K562 (cell line): ENCODE results near the gene ZNF121. TPM values are rescaled to one million over a fixed set of nuclear protein-coding genes. Genes with fewer than 3 reads are reported as not detected.

Source experiments
- CHD1 ChIP-seq: fragments of 200-600 bp; sonication (generic); IDR thresholded peaks from one replicate; pipeline ENCODE4 v1.6.1; 2012; ENCODE audit warnings: mild to moderate bottlenecking, moderate library complexity, low read length, inconsistent platforms
- CREM ChIP-seq: IDR thresholded peaks from 2 replicates; pipeline ENCODE4 v1.6.1; 2014; ENCODE audit warnings: antibody characterized with exemption, low read depth
- DMBX1 ChIP-seq: fragments of 250-450 bp; sonication (Bioruptor Pico); IDR thresholded peaks from 2 replicates; pipeline ENCODE4 v1.8.0; 2022; ENCODE audit warnings: inconsistent platforms, mild to moderate bottlenecking, moderate library complexity, borderline replicate concordance
- FOXK2 ChIP-seq, 2 experiments: fragments of 450-650 bp; IDR thresholded peaks in 1 of 2; conservative IDR thresholded peaks in 1 of 2; 2 replicates each; pipeline ENCODE4 v1.6.1; 2016; ENCODE audit warnings: low read depth in 2 of 2, mild to moderate bottlenecking in 1 of 2
- HOXB6 ChIP-seq: fragments of 250-450 bp; sonication (Bioruptor Pico); IDR thresholded peaks from 2 replicates; pipeline ENCODE4 v1.5.1; 2022; ENCODE audit warnings: mild to moderate bottlenecking, borderline replicate concordance
- ILF3 ChIP-seq: fragments of 450-650 bp; IDR thresholded peaks from 2 replicates; pipeline ENCODE4 v1.6.1; 2018; ENCODE audit warnings: antibody characterized with exemption, mild to moderate bottlenecking, moderate library complexity, borderline replicate concordance
- NCOR1 ChIP-seq: fragments of 450-650 bp; IDR thresholded peaks from 2 replicates; pipeline ENCODE4 v1.6.1; 2016; ENCODE audit warnings: mild to moderate bottlenecking, moderate library complexity
- PPARD ChIP-seq: fragments of 250-450 bp; sonication (Bioruptor Pico); IDR thresholded peaks from 2 replicates; pipeline ENCODE4 v1.8.0; 2022; ENCODE audit warnings: inconsistent platforms, mild to moderate bottlenecking, moderate library complexity
- RB1 ChIP-seq: fragments of 450-650 bp; IDR thresholded peaks from 2 replicates; pipeline ENCODE4 v1.6.1; 2017; ENCODE audit warnings: low read depth, mild to moderate bottlenecking
- SMAD3 ChIP-seq: fragments of 450-650 bp; formaldehyde crosslinking; conservative IDR thresholded peaks from 2 replicates; pipeline ENCODE4 v1.4.0; 2020; ENCODE audit warnings: mild to moderate bottlenecking
- SREBF2 ChIP-seq: sonication (generic); formaldehyde crosslinking; IDR thresholded peaks from 2 replicates; pipeline ENCODE4 v1.4.0; 2020; ENCODE audit warnings: mild to moderate bottlenecking, missing genetic modification reagents
- TAF15 ChIP-seq: fragments of 200-400 bp; formaldehyde crosslinking; IDR thresholded peaks from 2 replicates; pipeline ENCODE4 v1.6.1; 2017; ENCODE audit warnings: mild to moderate bottlenecking, low read depth, low read length, moderate library complexity
- WHSC1 ChIP-seq: IDR thresholded peaks from one replicate; pipeline ENCODE4 v1.6.1; 2012; ENCODE audit warnings: low read length, control low read depth, inconsistent platforms
- ZNF165 ChIP-seq: fragments of 250-450 bp; sonication (Bioruptor Pico); IDR thresholded peaks from 2 replicates; pipeline ENCODE4 v1.4.0; 2020; ENCODE audit warnings: borderline replicate concordance
- ZNF23 ChIP-seq: fragments of 250-450 bp; sonication (Bioruptor Pico); IDR thresholded peaks from 2 replicates; pipeline ENCODE4 v1.4.0; 2020; ENCODE audit warnings: mild to moderate bottlenecking
- ZNF512 ChIP-seq: IDR thresholded peaks from 2 replicates; pipeline ENCODE4 v1.6.1; 2016; ENCODE audit warnings: missing genetic modification characterization, missing compliant biosample characterization
- polyA plus RNA-seq, 8 experiments: library from polyadenylated mRNA; depleted of rRNA in 4 of 8; stranded (reverse) in 5 of 8; unstranded in 3 of 8; fragments of >200 nt; fragmentation: Nextera tagmentation in 2 of 8; fragmentation: Illumina TruSeq in 1 of 8; extraction: Ambion mirVana in 2 of 8; extraction: Trizol in 1 of 8; gene quantifications; 2 replicates each; pipeline versions ENCODE4 v1.2.1 to v1.2.3, GENCODE V29; 2011 to 2014; ENCODE audit warnings: inconsistent platforms in 1 of 8, missing spikeins in 1 of 8
- total RNA-seq, 7 experiments: library from RNA; depleted of rRNA in 6 of 7; stranded (reverse); fragments of >200 nt in 6 of 7; fragmentation: Illumina TruSeq in 2 of 7; extraction: Trizol in 2 of 7; gene quantifications; 2 replicates each; pipeline versions ENCODE4 v1.2.1 to v1.2.3, GENCODE V29; 2011 to 2021; ENCODE audit warnings: low replicate concordance in 1 of 7
- TF ChIP-seq, protein P1 (sequence below): fragments of 450-650 bp; formaldehyde crosslinking; IDR thresholded peaks from 2 replicates; pipeline ENCODE4 v1.4.0; 2022; ENCODE audit warnings: missing genetic modification characterization
- TF ChIP-seq, protein P2 (sequence below): fragments of 450-650 bp; IDR thresholded peaks from 2 replicates; pipeline ENCODE4 v1.6.1; 2016; ENCODE audit warnings: missing biosample characterization, missing genetic modification characterization

Gene ZNF121
- total and polyA plus RNA-seq, 9 of the 15 experiments (the other 6 are each of a cell fraction or from before 2014, with no cell fraction given), result 14.6 to 115 (median 33.4) TPM

- TF ChIP-seq, protein P1, sequence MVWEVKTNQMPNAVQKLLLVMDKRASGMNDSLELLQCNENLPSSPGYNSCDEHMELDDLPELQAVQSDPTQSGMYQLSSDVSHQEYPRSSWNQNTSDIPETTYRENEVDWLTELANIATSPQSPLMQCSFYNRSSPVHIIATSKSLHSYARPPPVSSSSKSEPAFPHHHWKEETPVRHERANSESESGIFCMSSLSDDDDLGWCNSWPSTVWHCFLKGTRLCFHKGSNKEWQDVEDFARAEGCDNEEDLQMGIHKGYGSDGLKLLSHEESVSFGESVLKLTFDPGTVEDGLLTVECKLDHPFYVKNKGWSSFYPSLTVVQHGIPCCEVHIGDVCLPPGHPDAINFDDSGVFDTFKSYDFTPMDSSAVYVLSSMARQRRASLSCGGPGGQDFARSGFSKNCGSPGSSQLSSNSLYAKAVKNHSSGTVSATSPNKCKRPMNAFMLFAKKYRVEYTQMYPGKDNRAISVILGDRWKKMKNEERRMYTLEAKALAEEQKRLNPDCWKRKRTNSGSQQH (CRISPR knock-in tag), result no peak
- TF ChIP-seq RB1, result no peak
- TF ChIP-seq PPARD (CRISPR knock-in tag), result no peak
- no peak for TF ChIP-seq ILF3
- TF ChIP-seq NCOR1, result peak; percentile 60
- TF ChIP-seq DMBX1 (CRISPR knock-in tag), result no peak
- TF ChIP-seq, protein P2, sequence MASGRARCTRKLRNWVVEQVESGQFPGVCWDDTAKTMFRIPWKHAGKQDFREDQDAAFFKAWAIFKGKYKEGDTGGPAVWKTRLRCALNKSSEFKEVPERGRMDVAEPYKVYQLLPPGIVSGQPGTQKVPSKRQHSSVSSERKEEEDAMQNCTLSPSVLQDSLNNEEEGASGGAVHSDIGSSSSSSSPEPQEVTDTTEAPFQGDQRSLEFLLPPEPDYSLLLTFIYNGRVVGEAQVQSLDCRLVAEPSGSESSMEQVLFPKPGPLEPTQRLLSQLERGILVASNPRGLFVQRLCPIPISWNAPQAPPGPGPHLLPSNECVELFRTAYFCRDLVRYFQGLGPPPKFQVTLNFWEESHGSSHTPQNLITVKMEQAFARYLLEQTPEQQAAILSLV (tag), result no peak; the same call in 1 of the 2 replicates
- TF ChIP-seq SMAD3 (CRISPR knock-in tag), result no peak
- TF ChIP-seq TAF15, result no peak
- TF ChIP-seq ZNF23 (CRISPR knock-in tag), result no peak
- no peak for TF ChIP-seq WHSC1
- TF ChIP-seq HOXB6, result no peak
- peak; percentile 67 to 79; a peak in 3 of 4 replicates for TF ChIP-seq FOXK2 (conservative IDR thresholded peaks at IDR 0.05 in 1 of 2, IDR thresholded peaks at IDR 0.05 in 1 of 2; ENCODE audit: low read depth in 2 of 2)
- TF ChIP-seq SREBF2 (CRISPR knock-in tag), result no peak
- peak; percentile 98 for TF ChIP-seq CREM
- TF ChIP-seq ZNF512 (tag), result no peak
- TF ChIP-seq ZNF165 (CRISPR knock-in tag), result no peak
- no peak for TF ChIP-seq CHD1
Measured at GRCh38 chr19:9621156-9622037, 37.1 kb upstream of the ZNF121 start, which contains the start of gene ZNF561 (continued).
